ENCODE data around the gene YIPF1. TPM values are rescaled to one million over a fixed set of nuclear protein-coding genes. Genes with fewer than 3 reads are reported as not detected.

The YIPF1 gene
- total and polyA plus RNA-seq, 4 donors, result 15.8 to 23.4 (median 18.3) TPM

- no peak for ATAC-seq (ENCODE audit: low FRiP score)
- no peaks in the 10 kb centered on the region for H3K27me3 ChIP-seq (ENCODE audit: control insufficient read depth in 1 of 2, insufficient read depth in 2 of 2, low read length in 1 of 2)
- no peak for DNase-seq
- no peaks in the 10 kb centered on the region for H3K9me3 ChIP-seq (ENCODE audit: control insufficient read depth, low read length)
- WGBS, 2 donors, result 93 to 99% methylated on average over 2 of the region's 2 CpGs
- H3K36me3 ChIP-seq (ENCODE audit: control insufficient read depth in 1 of 2, insufficient read depth in 2 of 2, low read length in 1 of 2), result peaks cover 5 to 10% of the 10 kb centered on the region in 2 donors
- no peaks in the 10 kb centered on the region for H3K4me1 ChIP-seq (ENCODE audit: control insufficient read depth in 1 of 2, insufficient read depth in 2 of 2, low read length in 2 of 2)
- no peak overlapping the region for H3K27ac ChIP-seq (ENCODE audit: low read depth in 1 of 2, low read length in 2 of 2)
- intact Hi-C loops (cut with DNase I), result no loop called here
- H3K4me3 ChIP-seq (ENCODE audit: low read length in 2 of 2), result no peak overlapping the region
These were observed 37.8 kb upstream of the YIPF1 start for GRCh38 chr1:53927376-53927881.

- peak in 1 of 2 donors; percentile 58 for DNase-seq
These were observed 30.1 kb upstream of the YIPF1 start for GRCh38 chr1:53919675-53920066.

GRCh38 chr1:53918343-53918742 lies 28.7 kb upstream of the YIPF1 start:
- H3K4me1 ChIP-seq (ENCODE audit: control insufficient read depth in 1 of 2, insufficient read depth in 2 of 2, low read length in 2 of 2), result no peaks in the 10 kb centered on the region
- ATAC-seq (ENCODE audit: low FRiP score), result no peak
- H3K27ac ChIP-seq (ENCODE audit: low read depth in 1 of 2, low read length in 2 of 2), result no peak overlapping the region
- no peaks in the 10 kb centered on the region for H3K27me3 ChIP-seq (ENCODE audit: control insufficient read depth in 1 of 2, insufficient read depth in 2 of 2, low read length in 1 of 2)
- H3K4me3 ChIP-seq (ENCODE audit: low read length in 2 of 2), result no peak overlapping the region
- intact Hi-C loops (cut with DNase I), result no loop called here
- 60% methylated on average over 5 of the region's 5 CpGs for WGBS, 2 donors
- no peaks in the 10 kb centered on the region for H3K9me3 ChIP-seq (ENCODE audit: control insufficient read depth, low read length)
- H3K36me3 ChIP-seq (ENCODE audit: control insufficient read depth in 1 of 2, insufficient read depth in 2 of 2, low read length in 1 of 2), result peaks cover 0 to 2% of the 10 kb centered on the region in 2 donors
- no peak for DNase-seq

More at GRCh38 chr1:53919675-53920066, 30.1 kb upstream of the YIPF1 start:
- Histone ChIP-seq H3K9me3 (ENCODE audit: control insufficient read depth, low read length) (no peaks in the 10 kb centered on the region), H3K36me3 (ENCODE audit: control insufficient read depth in 1 of 2, insufficient read depth in 2 of 2, low read length in 1 of 2) (peaks cover 0 to 2% of the 10 kb centered on the region in 2 donors), H3K4me3 (ENCODE audit: low read length in 2 of 2) (no peak overlapping the region), H3K27ac (ENCODE audit: low read depth in 1 of 2, low read length in 2 of 2) (no peak overlapping the region), H3K27me3 (ENCODE audit: control insufficient read depth in 1 of 2, insufficient read depth in 2 of 2, low read length in 1 of 2) (no peaks in the 10 kb centered on the region), H3K4me1 (ENCODE audit: control insufficient read depth in 1 of 2, insufficient read depth in 2 of 2, low read length in 2 of 2) (no peaks in the 10 kb centered on the region)
- 42 to 48% methylated on average over 3 of the region's 3 CpGs for WGBS, 2 donors
- intact Hi-C loops (cut with DNase I), result no loop called here
- no peak for ATAC-seq (ENCODE audit: low FRiP score)

GRCh38 chr1:53913352-53914033 lies 23.9 kb upstream of the YIPF1 start:
- no peaks in the 10 kb centered on the region for H3K9me3 ChIP-seq (ENCODE audit: control insufficient read depth, low read length)
- no peaks in the 10 kb centered on the region for H3K27me3 ChIP-seq (ENCODE audit: control insufficient read depth in 1 of 2, insufficient read depth in 2 of 2, low read length in 1 of 2)
- H3K36me3 ChIP-seq (ENCODE audit: control insufficient read depth in 1 of 2, insufficient read depth in 2 of 2, low read length in 1 of 2), result peaks cover 0 to 6% of the 10 kb centered on the region in 2 donors
- intact Hi-C loops (cut with DNase I), result no loop called here
- no peak for DNase-seq
- no peak overlapping the region for H3K27ac ChIP-seq (ENCODE audit: low read depth in 1 of 2, low read length in 2 of 2)
- 87 to 88% methylated on average over 5 of the region's 5 CpGs for WGBS, 2 donors
- ATAC-seq (ENCODE audit: low FRiP score), result no peak
- no peak overlapping the region for H3K4me3 ChIP-seq (ENCODE audit: low read length in 2 of 2)
- no peaks in the 10 kb centered on the region for H3K4me1 ChIP-seq (ENCODE audit: control insufficient read depth in 1 of 2, insufficient read depth in 2 of 2, low read length in 2 of 2)

- intact Hi-C loops (cut with DNase I), result no loop called here
- no peak for DNase-seq
- ATAC-seq (ENCODE audit: low FRiP score), result no peak
- Histone ChIP-seq H3K9me3 (ENCODE audit: control insufficient read depth, low read length) (no peaks in the 10 kb centered on the region), H3K4me1 (ENCODE audit: control insufficient read depth in 1 of 2, insufficient read depth in 2 of 2, low read length in 2 of 2) (no peaks in the 10 kb centered on the region), H3K36me3 (ENCODE audit: control insufficient read depth in 1 of 2, insufficient read depth in 2 of 2, low read length in 1 of 2) (peaks cover 0 to 6% of the 10 kb centered on the region in 2 donors), H3K27me3 (ENCODE audit: control insufficient read depth in 1 of 2, insufficient read depth in 2 of 2, low read length in 1 of 2) (no peaks in the 10 kb centered on the region), H3K27ac (ENCODE audit: low read depth in 1 of 2, low read length in 2 of 2) (no peak overlapping the region), H3K4me3 (ENCODE audit: low read length in 2 of 2) (no peak overlapping the region)
- WGBS, 2 donors, result 94 to 96% methylated on average over 4 of the region's 4 CpGs
These were observed 21.8 kb upstream of the YIPF1 start for GRCh38 chr1:53911442-53911841.

GRCh38 chr1:53909946-53910345 lies 20.3 kb upstream of the YIPF1 start:
- 80 to 85% methylated on average over 3 of the region's 3 CpGs for WGBS, 2 donors
- ATAC-seq (ENCODE audit: low FRiP score) (no peak), DNase-seq (no peak)
- H3K27me3 ChIP-seq (ENCODE audit: control insufficient read depth in 1 of 2, insufficient read depth in 2 of 2, low read length in 1 of 2), result no peaks in the 10 kb centered on the region
- intact Hi-C loops (cut with DNase I), result no loop called here
- H3K4me3 ChIP-seq (ENCODE audit: low read length in 2 of 2), result no peak overlapping the region
- peaks cover 0 to 4% of the 10 kb centered on the region in 2 donors for H3K36me3 ChIP-seq (ENCODE audit: control insufficient read depth in 1 of 2, insufficient read depth in 2 of 2, low read length in 1 of 2)
- no peaks in the 10 kb centered on the region for H3K4me1 ChIP-seq (ENCODE audit: control insufficient read depth in 1 of 2, insufficient read depth in 2 of 2, low read length in 2 of 2)
- H3K9me3 ChIP-seq (ENCODE audit: control insufficient read depth, low read length), result no peaks in the 10 kb centered on the region
- no peak overlapping the region for H3K27ac ChIP-seq (ENCODE audit: low read depth in 1 of 2, low read length in 2 of 2)

GRCh38 chr1:53906121-53906520 lies 16.5 kb upstream of the YIPF1 start:
- no peak for DNase-seq
- no peaks in the 10 kb centered on the region for H3K36me3 ChIP-seq (ENCODE audit: control insufficient read depth in 1 of 2, insufficient read depth in 2 of 2, low read length in 1 of 2)
- 87 to 91% methylated on average over 4 of the region's 4 CpGs for WGBS, 2 donors
- H3K4me3 ChIP-seq (ENCODE audit: low read length in 2 of 2), result no peak overlapping the region
- intact Hi-C loops (cut with DNase I), result no loop called here
- H3K9me3 ChIP-seq (ENCODE audit: control insufficient read depth, low read length), result no peaks in the 10 kb centered on the region
- no peaks in the 10 kb centered on the region for H3K27me3 ChIP-seq (ENCODE audit: control insufficient read depth in 1 of 2, insufficient read depth in 2 of 2, low read length in 1 of 2)
- no peaks in the 10 kb centered on the region for H3K4me1 ChIP-seq (ENCODE audit: control insufficient read depth in 1 of 2, insufficient read depth in 2 of 2, low read length in 2 of 2)
- no peak for ATAC-seq (ENCODE audit: low FRiP score)
- no peak overlapping the region for H3K27ac ChIP-seq (ENCODE audit: low read depth in 1 of 2, low read length in 2 of 2)

- Histone ChIP-seq H3K4me3 (ENCODE audit: low read length in 2 of 2) (no peak overlapping the region), H3K36me3 (ENCODE audit: control insufficient read depth in 1 of 2, insufficient read depth in 2 of 2, low read length in 1 of 2) (no peaks in the 10 kb centered on the region), H3K27me3 (ENCODE audit: control insufficient read depth in 1 of 2, insufficient read depth in 2 of 2, low read length in 1 of 2) (no peaks in the 10 kb centered on the region), H3K27ac (ENCODE audit: low read depth in 1 of 2, low read length in 2 of 2) (no peak overlapping the region), H3K4me1 (ENCODE audit: control insufficient read depth in 1 of 2, insufficient read depth in 2 of 2, low read length in 2 of 2) (no peaks in the 10 kb centered on the region), H3K9me3 (ENCODE audit: control insufficient read depth, low read length) (no peaks in the 10 kb centered on the region)
- DNase-seq (no peak), ATAC-seq (ENCODE audit: low FRiP score) (no peak)
- intact Hi-C loops (cut with DNase I), result no loop called here
- WGBS, 2 donors, result 95 to 98% methylated on average over 8 of the region's 8 CpGs
These were observed 15.9 kb upstream of the YIPF1 start for GRCh38 chr1:53905509-53905908.
